HFF-Myc (cell line): ENCODE measurements around the gene REPS2.
A peak's percentile ranks its signal among the peaks of the same experiment; 100 is the strongest.

Source experiments
- DNase-seq: peaks from one replicate; pipeline ENCODE4 v3.0.0-alpha.2; 2011; ENCODE audit warnings: low read depth; ENCODE audit errors: extremely low read depth
- H3K4me3 ChIP-seq: replicated peaks from 2 replicates; pipeline ENCODE4 v1.5.1; 2011; ENCODE audit warnings: low read depth, mild to moderate bottlenecking, control low read depth, low read length
- CTCF ChIP-seq: IDR thresholded peaks from 2 replicates; pipeline ENCODE4 v1.5.1; 2012; ENCODE audit warnings: mild to moderate bottlenecking, low read depth, low read length, control low read depth; ENCODE audit errors: missing control alignments

The REPS2 gene

GRCh38 chrX:16946361-16946964 lies at the start of gene REPS2:
Gene REPS2 (plus strand): TSS chrX:16946658. CDS start chrX:16946862, 204 bp downstream.
- DNase-seq, result no peak
- peak within 1 kb of the TSS; percentile 51 for H3K4me3 ChIP-seq
- TF ChIP-seq CTCF, result no peak

GRCh38 chrX:16897445-16897844 lies 49.0 kb upstream of the REPS2 start:
- no peak for DNase-seq
- TF ChIP-seq CTCF, result no peak
- no peak overlapping the region for H3K4me3 ChIP-seq

GRCh38 chrX:16903274-16904022 lies 43.0 kb upstream of the REPS2 start:
- no peak overlapping the region for H3K4me3 ChIP-seq
- no peak for TF ChIP-seq CTCF
- DNase-seq, result no peak

- no peak for DNase-seq
- TF ChIP-seq CTCF, result no peak
- H3K4me3 ChIP-seq, result no peak overlapping the region
Measured at GRCh38 chrX:16910376-16910775, 36.1 kb upstream of the REPS2 start.

- no peak overlapping the region for H3K4me3 ChIP-seq
- no peak for TF ChIP-seq CTCF
- DNase-seq, result no peak
Measured at GRCh38 chrX:16914058-16914457, 32.4 kb upstream of the REPS2 start.

GRCh38 chrX:16916561-16916960 lies 29.9 kb upstream of the REPS2 start:
- TF ChIP-seq CTCF, result no peak
- no peak overlapping the region for H3K4me3 ChIP-seq
- DNase-seq, result no peak

GRCh38 chrX:16917120-16917519 lies 29.3 kb upstream of the REPS2 start:
- DNase-seq, result no peak
- no peak overlapping the region for H3K4me3 ChIP-seq
- TF ChIP-seq CTCF, result no peak
